CD14-positive monocyte (primary cell): ENCODE results near the gene FAHD2A. TPM values are rescaled to one million over a fixed set of nuclear protein-coding genes. Genes with fewer than 3 reads are reported as not detected.

Source experiments
- DNase-seq, 3 donors: peaks; one replicate each; pipeline ENCODE4 v3.0.0-alpha.2; 2011 to 2022
- H2AFZ ChIP-seq: 2 replicates; pipeline ENCODE4 v1.6.0; 2012; ENCODE audit warnings: mild to moderate bottlenecking, low read depth, low read length, inconsistent platforms; ENCODE audit not compliant: insufficient read depth, poor library complexity, severe bottlenecking
- H3K27ac ChIP-seq, 2 donors: 1 replicate in 1 of 2; 2 replicates in 1 of 2; pipeline ENCODE4 v1.5.1; 2012 to 2013; ENCODE audit warnings: low read length in 2 of 2, control low read depth in 1 of 2, inconsistent platforms in 1 of 2, low read depth in 1 of 2, mild to moderate bottlenecking in 1 of 2
- H3K27me3 ChIP-seq, 2 donors: one replicate each; pipeline versions ENCODE4 v1.6.0 to v1.6.1; 2011 to 2013; ENCODE audit warnings: low read length in 2 of 2; ENCODE audit not compliant: control insufficient read depth in 2 of 2, insufficient read depth in 2 of 2
- H3K36me3 ChIP-seq, 2 donors: replicated peaks in 1 of 2; 1 replicate in 1 of 2; 2 replicates in 1 of 2; pipeline versions ENCODE4 v1.5.1 to v1.6.1; 2012 to 2013; ENCODE audit warnings: low read length in 2 of 2, control low read depth in 1 of 2, inconsistent platforms in 1 of 2, mild to moderate bottlenecking in 1 of 2; ENCODE audit not compliant: insufficient read depth in 2 of 2, control insufficient read depth in 1 of 2
- H3K4me1 ChIP-seq, 2 donors: 1 replicate in 1 of 2; 2 replicates in 1 of 2; pipeline versions ENCODE4 v1.5.1 to v1.6.1; 2012 to 2013; ENCODE audit warnings: low read length in 2 of 2, control low read depth in 1 of 2, inconsistent platforms in 1 of 2, mild to moderate bottlenecking in 1 of 2, moderate library complexity in 1 of 2; ENCODE audit not compliant: insufficient read depth in 2 of 2, control insufficient read depth in 1 of 2
- H3K4me2 ChIP-seq: replicated peaks from 2 replicates; pipeline ENCODE3; 2012; ENCODE audit warnings: low read length, moderate library complexity, mild to moderate bottlenecking; ENCODE audit not compliant: poor library complexity, severe bottlenecking; ENCODE audit errors: extremely low read depth
- H3K4me3 ChIP-seq, 3 experiments: fragments of 200-600 bp in 1 of 3; sonication (generic) in 1 of 3; replicated peaks in 1 of 3; 1 replicate in 2 of 3; 2 replicates in 1 of 3; pipeline ENCODE4 v1.5.1; 2011 to 2013; ENCODE audit warnings: low read length in 3 of 3, mild to moderate bottlenecking in 3 of 3, control low read depth in 2 of 3, low read depth in 2 of 3, inconsistent platforms in 1 of 3, moderate library complexity in 1 of 3
- H3K79me2 ChIP-seq: 2 replicates; pipeline ENCODE4 v1.6.0; 2012; ENCODE audit warnings: mild to moderate bottlenecking, control low read depth, inconsistent platforms, low read length, moderate library complexity; ENCODE audit not compliant: insufficient read depth
- H3K9ac ChIP-seq: 2 replicates; pipeline ENCODE4 v1.6.0; 2017; ENCODE audit warnings: low read length, mild to moderate bottlenecking; ENCODE audit not compliant: insufficient read depth, poor library complexity, severe bottlenecking
- H3K9me3 ChIP-seq, 2 donors: replicated peaks in 1 of 2; 1 replicate in 1 of 2; 2 replicates in 1 of 2; pipeline versions ENCODE4 v1.5.1 to v1.6.1; 2012 to 2013; ENCODE audit warnings: low read length in 2 of 2, control low read depth in 1 of 2; ENCODE audit not compliant: control insufficient read depth in 1 of 2, insufficient read depth in 1 of 2
- H4K20me1 ChIP-seq: 2 replicates; pipeline ENCODE4 v1.6.0; 2012; ENCODE audit warnings: mild to moderate bottlenecking, low read length, control low read depth, moderate library complexity; ENCODE audit not compliant: insufficient read depth
- H3K27ac Mint-ChIP-seq, 7 donors: one replicate each; pipeline ENCODE4 v1.8.0; 2020; ENCODE audit warnings: mild to moderate bottlenecking in 7 of 7, mixed read lengths in 7 of 7, moderate library complexity in 6 of 7, inconsistent platforms in 2 of 7
- H3K27me3 Mint-ChIP-seq, 3 donors: one replicate each; pipeline ENCODE4 v1.8.0; 2021 to 2022; ENCODE audit warnings: low read depth in 3 of 3, mild to moderate bottlenecking in 3 of 3, mixed read lengths in 3 of 3, moderate library complexity in 3 of 3, inconsistent platforms in 1 of 3
- H3K36me3 Mint-ChIP-seq, 2 donors: one replicate each; pipeline ENCODE4 v1.8.0; 2020; ENCODE audit warnings: mixed read lengths in 2 of 2, inconsistent platforms in 1 of 2, mild to moderate bottlenecking in 1 of 2
- H3K4me1 Mint-ChIP-seq: one replicate; pipeline ENCODE4 v1.8.0; 2020; ENCODE audit warnings: mild to moderate bottlenecking, mixed read lengths
- H3K4me3 Mint-ChIP-seq, 2 donors: one replicate each; pipeline ENCODE4 v1.8.0; 2020; ENCODE audit warnings: mild to moderate bottlenecking in 2 of 2, mixed read lengths in 2 of 2, moderate library complexity in 1 of 2
- H3K9me3 Mint-ChIP-seq, 7 donors: one replicate each; pipeline ENCODE4 v1.8.0; 2020 to 2022; ENCODE audit warnings: mixed read lengths in 7 of 7, mild to moderate bottlenecking in 6 of 7, moderate library complexity in 6 of 7, inconsistent platforms in 2 of 7
- WGBS: methylation state at CpG from one replicate; pipeline ENCODE4 v1.1.5; 2013; ENCODE audit warnings: missing lambda C conversion rate; ENCODE audit not compliant: insufficient coverage; 5-methylcytosine and 5-hydroxymethylcytosine counted together
- intact Hi-C, 2 donors: fragments of 100-400 bp; cut with micrococcal nuclease; formaldehyde crosslinking; loops; one replicate each; pipeline versions ENCODE4 v1.15.0 to v1.15.1; 2023
- polyA plus RNA-seq, 3 donors: library from polyadenylated mRNA; depleted of rRNA in 1 of 3; unstranded in 2 of 3; stranded (reverse) in 1 of 3; fragments of 300-500 nt in 2 of 3; fragments of >200 nt in 1 of 3; fragmentation: Illumina TruSeq in 2 of 3; gene quantifications; 1 replicate in 2 of 3; 2 replicates in 1 of 3; pipeline ENCODE4 v1.2.3, GENCODE V29; 2012 to 2021
- TF ChIP-seq, protein P1 (sequence below): fragments of 200-600 bp; IDR thresholded peaks from one replicate; pipeline ENCODE4 v1.8.0; 2022; ENCODE audit warnings: antibody characterized with exemption, mild to moderate bottlenecking

FAHD2A gene
- polyA plus RNA-seq, 3 donors: 9.7 to 17.1 (median 10.5) TPM

DNA sequence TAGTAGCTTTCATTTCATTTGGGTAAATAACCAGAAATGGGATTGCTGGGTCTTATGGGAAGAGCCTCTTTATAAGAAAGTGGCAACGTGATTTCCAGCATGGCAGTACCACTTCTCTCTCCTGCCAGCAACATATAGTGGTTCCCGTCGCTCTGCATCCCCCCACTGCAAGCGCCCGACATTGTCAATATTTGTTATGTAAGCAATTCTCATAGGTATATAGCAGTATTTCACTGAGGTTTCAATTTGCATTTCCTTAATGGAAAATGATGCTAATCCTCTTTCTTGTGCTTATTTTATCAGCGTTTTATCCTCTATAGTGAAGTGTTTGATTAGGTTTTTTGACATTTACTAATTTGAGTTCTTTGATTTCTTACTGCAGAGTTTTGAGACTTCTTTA, 36.0 kb upstream of the FAHD2A start:
- TF ChIP-seq, protein P1, sequence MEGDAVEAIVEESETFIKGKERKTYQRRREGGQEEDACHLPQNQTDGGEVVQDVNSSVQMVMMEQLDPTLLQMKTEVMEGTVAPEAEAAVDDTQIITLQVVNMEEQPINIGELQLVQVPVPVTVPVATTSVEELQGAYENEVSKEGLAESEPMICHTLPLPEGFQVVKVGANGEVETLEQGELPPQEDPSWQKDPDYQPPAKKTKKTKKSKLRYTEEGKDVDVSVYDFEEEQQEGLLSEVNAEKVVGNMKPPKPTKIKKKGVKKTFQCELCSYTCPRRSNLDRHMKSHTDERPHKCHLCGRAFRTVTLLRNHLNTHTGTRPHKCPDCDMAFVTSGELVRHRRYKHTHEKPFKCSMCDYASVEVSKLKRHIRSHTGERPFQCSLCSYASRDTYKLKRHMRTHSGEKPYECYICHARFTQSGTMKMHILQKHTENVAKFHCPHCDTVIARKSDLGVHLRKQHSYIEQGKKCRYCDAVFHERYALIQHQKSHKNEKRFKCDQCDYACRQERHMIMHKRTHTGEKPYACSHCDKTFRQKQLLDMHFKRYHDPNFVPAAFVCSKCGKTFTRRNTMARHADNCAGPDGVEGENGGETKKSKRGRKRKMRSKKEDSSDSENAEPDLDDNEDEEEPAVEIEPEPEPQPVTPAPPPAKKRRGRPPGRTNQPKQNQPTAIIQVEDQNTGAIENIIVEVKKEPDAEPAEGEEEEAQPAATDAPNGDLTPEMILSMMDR: no peak
- H3K27ac Mint-ChIP-seq: no peak overlapping the region
- H3K27me3 Mint-ChIP-seq: peaks cover 5 to 21% (median 6%) of the 10 kb centered on the region in 3 donors
- H3K4me1 Mint-ChIP-seq: no peaks in the 10 kb centered on the region
- intact Hi-C loops: no loop called here
- H3K36me3 Mint-ChIP-seq: no peaks in the 10 kb centered on the region
- Histone ChIP-seq H3K4me1 (no peaks in the 10 kb centered on the region), H3K4me3 (no peak overlapping the region), H3K79me2 (no peaks in the 10 kb centered on the region), H3K9me3 (no peaks in the 10 kb centered on the region), H3K27me3 (no peaks in the 10 kb centered on the region), H2AFZ (no peak overlapping the region), H3K36me3 (no peaks in the 10 kb centered on the region), H3K27ac (no peak overlapping the region), H3K4me2 (no peak overlapping the region), H4K20me1 (no peaks in the 10 kb centered on the region), H3K9ac (no peak overlapping the region)
- no CpG with 5 or more reads among the region's 6 CpGs for WGBS
- no peak for DNase-seq
- no peak overlapping the region for H3K4me3 Mint-ChIP-seq
- H3K9me3 Mint-ChIP-seq: peaks cover 0 to 2% (median 0%) of the 10 kb centered on the region in 7 donors

GRCh38 chr2:95372216-95372829, 30.2 kb upstream of the FAHD2A start:
- Mint-ChIP-seq H3K36me3 (no peaks in the 10 kb centered on the region), H3K27me3 (peaks cover 1 to 19% (median 6%) of the 10 kb centered on the region in 3 donors), H3K27ac (no peak overlapping the region), H3K9me3 (peaks cover 0 to 3% (median 2%) of the 10 kb centered on the region in 7 donors), H3K4me3 (no peak overlapping the region), H3K4me1 (no peaks in the 10 kb centered on the region)
- no peak overlapping the region for H3K27ac ChIP-seq
- intact Hi-C loops: no loop called here
- no peaks in the 10 kb centered on the region for H3K9me3 ChIP-seq
- no peaks in the 10 kb centered on the region for H3K4me1 ChIP-seq
- no peak overlapping the region for H3K4me3 ChIP-seq
- H3K9ac ChIP-seq: no peak overlapping the region
- H3K79me2 ChIP-seq: no peaks in the 10 kb centered on the region
- H4K20me1 ChIP-seq: no peaks in the 10 kb centered on the region
- H3K36me3 ChIP-seq: no peaks in the 10 kb centered on the region
- TF ChIP-seq, protein P1: no peak
- no peak for DNase-seq
- H2AFZ ChIP-seq: no peak overlapping the region
- WGBS: 96% methylated on average over 5 of the region's 8 CpGs
- no peak overlapping the region for H3K4me2 ChIP-seq
- H3K27me3 ChIP-seq: no peaks in the 10 kb centered on the region
